Measurements from ENCODE around the gene PDCD11.
"Not testable (repeated sequence)": the region's sequence is repeated elsewhere in the genome, so short reads cannot be mapped to it uniquely, and the experiment has no call there.

The PDCD11 gene

DNA sequence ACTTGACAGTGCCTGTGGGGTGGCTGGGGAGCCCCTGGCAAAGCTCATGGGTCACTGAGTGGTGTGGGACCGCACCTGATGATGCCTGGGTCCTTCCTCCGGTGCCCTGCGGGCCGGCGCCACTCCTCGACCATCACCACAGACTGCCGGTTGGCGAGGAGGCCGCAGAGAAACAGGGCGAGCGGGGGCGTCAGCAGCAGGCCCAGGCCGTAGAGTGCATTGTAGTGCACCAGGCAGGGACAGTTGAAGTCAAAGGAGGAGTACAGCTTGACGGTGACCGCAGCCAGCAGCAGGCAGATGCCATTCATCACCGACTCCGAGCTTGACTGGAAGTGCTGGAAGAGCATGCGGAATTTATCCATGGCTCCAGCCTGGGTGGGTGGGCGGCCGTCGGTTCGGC lies 82.2 kb downstream of the PDCD11 start:
- no peaks in the 10 kb centered on the region for H3K36me3 ChIP-seq
- TF ChIP-seq CTCF (IDR thresholded peaks at IDR 0.05), result no peak
- no peak for DNase-seq

DNA sequence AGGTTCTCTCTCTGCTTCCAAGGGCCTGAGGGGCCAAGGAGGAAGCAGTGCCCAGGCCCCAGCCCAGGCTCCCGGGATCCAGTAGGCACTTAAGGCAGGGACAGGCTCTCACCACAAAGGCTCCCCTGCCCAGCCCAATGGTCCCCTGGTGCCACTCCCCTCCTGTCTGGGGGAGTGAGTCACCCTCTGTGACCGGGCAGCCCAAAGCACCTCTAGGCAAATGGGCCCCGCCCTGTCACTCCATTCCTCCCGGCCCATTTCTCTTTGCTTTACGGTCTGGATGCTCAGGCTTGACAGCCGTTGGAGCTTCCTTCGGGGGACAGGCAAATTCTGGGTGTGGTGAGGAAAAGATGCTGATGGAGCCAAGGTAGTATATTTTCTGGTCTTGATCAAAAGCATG lies 82.7 kb downstream of the PDCD11 start, which contains the start of gene CALHM3:
Gene CALHM3, minus strand, starts transcription at position 106 of the 400 bp plus-strand sequence. CDS start 208 bp downstream, outside the sequence.
- no peak for TF ChIP-seq CTCF (IDR thresholded peaks at IDR 0.05)
- Histone ChIP-seq H3K27ac (no peak within 1 kb of the TSS), H3K27me3 (peaks cover 0 to 6% of the 10 kb centered on the region in 2 donors), H3K36me3 (no peaks in the 10 kb centered on the region), H3K9me3 (no peaks in the 10 kb centered on the region), H3K4me1 (peaks cover 0 to 6% (median 0%) of the 10 kb centered on the region in 4 donors), H3K4me3 (no peak within 1 kb of the TSS)
- DNase-seq, result no peak
- intact Hi-C loops (cut with DNase I; ENCODE audit: low total_unique reads), result no loop called here

More for the DNA sequence above, 82.2 kb downstream of the PDCD11 start:
- Histone ChIP-seq H3K9me3 (no peaks in the 10 kb centered on the region), H3K4me1 (peaks cover 0 to 6% (median 0%) of the 10 kb centered on the region in 4 donors), H3K27ac (no peak overlapping the region), H3K27me3 (peaks cover 0 to 6% of the 10 kb centered on the region in 2 donors), H3K4me3 (no peak overlapping the region)
- intact Hi-C loops (cut with DNase I; ENCODE audit: low total_unique reads), result no loop called here

- intact Hi-C loops (cut with DNase I; ENCODE audit: low total_unique reads), result no loop called here
- Histone ChIP-seq H3K9me3 (no peaks in the 10 kb centered on the region), H3K4me1 (peaks cover 0 to 6% (median 0%) of the 10 kb centered on the region in 4 donors), H3K36me3 (no peaks in the 10 kb centered on the region), H3K27ac (no peak overlapping the region), H3K4me3 (no peak overlapping the region), H3K27me3 (peaks cover 0 to 6% of the 10 kb centered on the region in 2 donors)
- no peak for DNase-seq
- TF ChIP-seq CTCF (IDR thresholded peaks at IDR 0.05), result no peak
Observed at GRCh38 chr10:103480521-103480920, 84.1 kb downstream of the PDCD11 start.

DNA sequence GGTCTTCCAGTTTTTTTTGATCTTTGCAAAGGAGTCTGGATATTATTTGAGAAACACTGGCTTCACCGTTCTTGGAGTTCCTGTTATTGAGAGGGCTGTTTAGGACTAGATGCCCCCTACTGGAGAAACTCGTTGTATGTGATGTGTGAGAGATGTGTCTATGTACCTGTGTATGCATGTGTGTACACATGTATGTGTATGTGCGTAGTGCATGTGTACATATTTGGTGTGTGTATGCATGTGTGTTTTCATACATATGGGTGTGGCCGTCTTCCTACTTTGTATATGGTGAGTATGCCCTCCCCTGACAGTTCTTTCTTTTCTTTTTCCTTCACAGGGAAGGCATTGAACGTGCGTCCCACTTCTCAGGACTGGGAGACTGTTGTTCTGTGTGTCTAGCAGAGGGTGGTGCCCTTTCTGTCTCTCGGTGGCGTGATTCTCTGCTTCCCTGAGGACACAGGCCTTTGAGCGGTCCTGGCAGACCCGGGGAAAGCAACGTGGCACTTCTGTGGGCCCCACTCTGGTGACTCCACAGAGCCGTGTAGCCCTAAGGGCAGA lies 85.6 kb downstream of the PDCD11 start:
- peak; percentile 67 to 80 for TF ChIP-seq CTCF (IDR thresholded peaks at IDR 0.05)
- Histone ChIP-seq H3K27me3 (peaks cover 0 to 4% of the 10 kb centered on the region in 2 donors), H3K27ac (no peak overlapping the region), H3K36me3 (no peaks in the 10 kb centered on the region), H3K4me1 (peaks cover 0 to 6% (median 0%) of the 10 kb centered on the region in 4 donors), H3K4me3 (no peak overlapping the region), H3K9me3 (no peaks in the 10 kb centered on the region)
- intact Hi-C loops (cut with DNase I; ENCODE audit: low total_unique reads), result no loop called here
- DNase-seq, result peak in 1 of 2 donors; percentile 38

- H3K36me3 ChIP-seq; H3K4me3 ChIP-seq; H3K9me3 ChIP-seq; H3K4me1 ChIP-seq; intact Hi-C loops (cut with DNase I; ENCODE audit: low total_unique reads); DNase-seq; H3K27ac ChIP-seq: not testable (repeated sequence)
- H3K27me3 ChIP-seq, result peaks cover 0 to 13% of the 10 kb centered on the region in 2 donors
Observed at GRCh38 chr10:103486635-103487409, 90.4 kb downstream of the PDCD11 start.

- TF ChIP-seq CTCF (IDR thresholded peaks at IDR 0.05), result no peak
- intact Hi-C loops (cut with DNase I; ENCODE audit: low total_unique reads), result no loop called here
- H3K9me3 ChIP-seq, result no peaks in the 10 kb centered on the region
Observed at GRCh38 chr10:103487410-103487708, 90.9 kb downstream of the PDCD11 start.

More at GRCh38 chr10:103487410-103487708, 90.9 kb downstream of the PDCD11 start:
- peaks cover 0 to 13% of the 10 kb centered on the region in 2 donors for H3K27me3 ChIP-seq
- no peak overlapping the region for H3K4me3 ChIP-seq
- DNase-seq, result no peak
- H3K4me1 ChIP-seq, result no peaks in the 10 kb centered on the region
- H3K36me3 ChIP-seq, result no peaks in the 10 kb centered on the region
- no peak overlapping the region for H3K27ac ChIP-seq

Measured in tibial artery (tissue), 4 donors.